Posterior vena cava (tissue), 2 donors: ENCODE data around the gene NLRP6. TPM values are rescaled to one million over a fixed set of nuclear protein-coding genes. Genes with fewer than 3 reads are reported as not detected.
A peak's percentile ranks its signal among the peaks of the same experiment; 100 is the strongest.

Source experiments
- DNase-seq: peaks from one replicate; pipeline ENCODE4 v3.0.0-alpha.2; 2020; ENCODE audit warnings: low spot score
- intact Hi-C, 2 donors: fragments of 100-400 bp; cut with DNase I; formaldehyde crosslinking; loops; one replicate each; pipeline versions ENCODE4 v1.14.1 to v1.14.2; 2022 to 2023
- total RNA-seq, 2 donors: library from RNA; stranded (reverse); fragmentation: NEBNext Ultra II Directional; extraction: Animal tissue kit (Norgen Biotek cat#: 25700); gene quantifications; one replicate each; pipeline ENCODE4 v1.2.1, GENCODE V29; 2021
- donor health status: DM: yes; HTN: yes; CAD: no.
- donor health status: DM: yes; HTN: yes; CAD: no.

NLRP6 gene
- total RNA-seq, 2 donors from 2014 or later = 0.38 to 0.42 TPM

DNA sequence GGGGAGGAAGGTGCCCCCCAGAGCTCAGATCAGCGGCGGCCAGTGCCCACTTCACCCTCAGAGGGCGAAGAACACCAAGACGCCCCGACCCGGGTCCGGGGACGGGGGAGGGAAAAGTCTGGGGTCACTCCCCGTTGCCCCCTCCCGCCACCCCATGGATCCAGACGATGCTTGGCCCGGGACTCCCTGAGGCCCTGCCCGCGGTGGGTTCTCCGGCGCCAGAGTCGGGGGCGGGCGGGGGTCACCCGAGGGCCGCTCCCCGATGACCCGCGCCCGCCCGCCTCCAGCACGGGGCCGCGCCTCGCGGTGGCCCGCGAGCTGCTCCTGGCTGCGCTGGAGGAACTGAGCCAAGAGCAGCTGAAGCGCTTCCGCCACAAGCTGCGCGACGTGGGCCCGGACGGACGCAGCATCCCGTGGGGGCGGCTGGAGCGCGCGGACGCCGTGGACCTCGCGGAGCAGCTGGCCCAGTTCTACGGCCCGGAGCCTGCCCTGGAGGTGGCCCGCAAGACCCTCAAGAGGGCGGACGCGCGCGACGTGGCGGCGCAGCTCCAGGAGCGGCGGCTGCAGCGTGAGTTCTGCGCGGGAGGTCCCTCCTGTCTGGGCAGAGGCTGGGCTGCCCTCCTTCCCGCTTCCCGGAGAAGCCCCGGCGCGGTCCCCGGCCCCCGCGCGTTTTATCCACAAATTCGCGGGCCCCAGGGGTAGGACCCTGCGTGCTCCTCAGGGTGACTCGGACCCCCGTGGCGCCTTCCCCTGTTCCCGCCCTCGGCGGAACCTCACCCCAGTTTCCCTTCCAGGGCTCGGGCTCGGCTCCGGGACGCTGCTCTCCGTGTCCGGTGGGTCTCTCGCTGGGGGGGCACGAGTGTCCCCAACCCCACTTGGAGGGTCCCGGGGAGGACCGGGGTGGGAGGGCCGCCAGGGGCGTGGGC lies 1.1 kb downstream of the NLRP6 start:
- DNase-seq = peak; percentile 81
- intact Hi-C loops = no loop called here

DNA sequence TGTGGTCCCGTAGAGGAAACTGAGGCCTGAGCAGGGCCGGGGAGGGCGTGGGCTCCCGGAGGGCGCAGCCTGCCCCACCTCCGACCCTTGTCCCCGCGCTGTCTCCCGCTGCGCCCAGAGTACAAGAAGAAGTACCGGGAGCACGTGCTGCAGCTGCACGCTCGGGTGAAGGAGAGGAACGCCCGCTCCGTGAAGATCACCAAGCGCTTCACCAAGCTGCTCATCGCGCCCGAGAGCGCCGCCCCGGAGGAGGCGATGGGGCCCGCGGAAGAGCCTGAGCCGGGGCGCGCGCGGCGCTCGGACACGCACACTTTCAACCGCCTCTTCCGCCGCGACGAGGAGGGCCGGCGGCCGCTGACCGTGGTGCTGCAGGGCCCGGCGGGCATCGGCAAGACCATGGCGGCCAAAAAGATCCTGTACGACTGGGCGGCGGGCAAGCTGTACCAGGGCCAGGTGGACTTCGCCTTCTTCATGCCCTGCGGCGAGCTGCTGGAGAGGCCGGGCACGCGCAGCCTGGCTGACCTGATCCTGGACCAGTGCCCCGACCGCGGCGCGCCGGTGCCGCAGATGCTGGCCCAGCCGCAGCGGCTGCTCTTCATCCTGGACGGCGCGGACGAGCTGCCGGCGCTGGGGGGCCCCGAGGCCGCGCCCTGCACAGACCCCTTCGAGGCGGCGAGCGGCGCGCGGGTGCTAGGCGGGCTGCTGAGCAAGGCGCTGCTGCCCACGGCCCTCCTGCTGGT lies 1.9 kb downstream of the NLRP6 start:
- intact Hi-C loops = no loop called here
- peak; percentile 81 for DNase-seq

DNA sequence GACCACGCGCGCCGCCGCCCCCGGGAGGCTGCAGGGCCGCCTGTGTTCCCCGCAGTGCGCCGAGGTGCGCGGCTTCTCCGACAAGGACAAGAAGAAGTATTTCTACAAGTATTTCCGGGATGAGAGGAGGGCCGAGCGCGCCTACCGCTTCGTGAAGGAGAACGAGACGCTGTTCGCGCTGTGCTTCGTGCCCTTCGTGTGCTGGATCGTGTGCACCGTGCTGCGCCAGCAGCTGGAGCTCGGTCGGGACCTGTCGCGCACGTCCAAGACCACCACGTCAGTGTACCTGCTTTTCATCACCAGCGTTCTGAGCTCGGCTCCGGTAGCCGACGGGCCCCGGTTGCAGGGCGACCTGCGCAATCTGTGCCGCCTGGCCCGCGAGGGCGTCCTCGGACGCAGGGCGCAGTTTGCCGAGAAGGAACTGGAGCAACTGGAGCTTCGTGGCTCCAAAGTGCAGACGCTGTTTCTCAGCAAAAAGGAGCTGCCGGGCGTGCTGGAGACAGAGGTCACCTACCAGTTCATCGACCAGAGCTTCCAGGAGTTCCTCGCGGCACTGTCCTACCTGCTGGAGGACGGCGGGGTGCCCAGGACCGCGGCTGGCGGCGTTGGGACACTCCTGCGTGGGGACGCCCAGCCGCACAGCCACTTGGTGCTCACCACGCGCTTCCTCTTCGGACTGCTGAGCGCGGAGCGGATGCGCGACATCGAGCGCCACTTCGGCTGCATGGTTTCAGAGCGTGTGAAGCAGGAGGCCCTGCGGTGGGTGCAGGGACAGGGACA lies 2.7 kb downstream of the NLRP6 start:
- DNase-seq = peak; percentile 82
- intact Hi-C loops = no loop called here

DNA sequence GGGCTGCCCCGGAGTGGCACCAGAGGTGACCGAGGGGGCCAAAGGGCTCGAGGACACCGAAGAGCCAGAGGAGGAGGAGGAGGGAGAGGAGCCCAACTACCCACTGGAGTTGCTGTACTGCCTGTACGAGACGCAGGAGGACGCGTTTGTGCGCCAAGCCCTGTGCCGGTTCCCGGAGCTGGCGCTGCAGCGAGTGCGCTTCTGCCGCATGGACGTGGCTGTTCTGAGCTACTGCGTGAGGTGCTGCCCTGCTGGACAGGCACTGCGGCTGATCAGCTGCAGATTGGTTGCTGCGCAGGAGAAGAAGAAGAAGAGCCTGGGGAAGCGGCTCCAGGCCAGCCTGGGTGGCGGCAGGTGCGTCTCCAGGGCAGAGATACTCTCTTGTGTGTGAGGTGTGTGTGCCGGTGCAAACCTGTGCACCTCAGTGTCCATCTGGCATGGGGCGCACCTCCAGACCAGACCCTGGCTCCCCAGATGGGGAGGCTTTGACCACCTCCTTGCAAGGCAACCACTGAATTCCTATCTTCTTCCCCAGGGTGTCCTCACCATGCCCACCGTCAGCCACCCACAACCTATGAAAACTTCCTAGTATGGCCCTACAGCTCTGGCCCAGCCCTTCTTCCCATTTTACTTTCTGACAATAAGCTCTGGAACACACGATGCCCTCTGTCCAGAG lies 3.4 kb downstream of the NLRP6 start:
- peak; percentile 73 for DNase-seq
- intact Hi-C loops = no loop called here

DNA sequence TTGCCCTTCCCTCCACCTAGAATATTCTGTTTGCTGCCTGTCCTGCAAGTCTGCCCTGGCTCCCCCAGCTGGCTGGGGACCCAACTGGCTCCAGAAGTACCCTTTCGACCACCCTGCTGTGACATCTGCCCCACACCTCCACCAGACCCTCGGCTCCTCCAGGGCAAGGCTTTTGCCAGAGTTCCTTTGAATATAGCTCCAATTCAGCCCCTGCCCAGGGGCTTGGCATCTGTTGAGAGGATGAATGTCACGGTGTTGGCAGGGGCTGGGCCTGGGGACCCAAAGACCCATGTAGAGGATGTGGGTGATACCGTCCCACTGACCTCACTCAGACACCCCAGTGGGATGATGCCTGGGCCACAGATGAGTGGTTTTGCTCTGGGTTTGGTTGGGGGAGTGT lies 4.0 kb downstream of the NLRP6 start:
- intact Hi-C loops = no loop called here
- DNase-seq = peak; percentile 63

DNA sequence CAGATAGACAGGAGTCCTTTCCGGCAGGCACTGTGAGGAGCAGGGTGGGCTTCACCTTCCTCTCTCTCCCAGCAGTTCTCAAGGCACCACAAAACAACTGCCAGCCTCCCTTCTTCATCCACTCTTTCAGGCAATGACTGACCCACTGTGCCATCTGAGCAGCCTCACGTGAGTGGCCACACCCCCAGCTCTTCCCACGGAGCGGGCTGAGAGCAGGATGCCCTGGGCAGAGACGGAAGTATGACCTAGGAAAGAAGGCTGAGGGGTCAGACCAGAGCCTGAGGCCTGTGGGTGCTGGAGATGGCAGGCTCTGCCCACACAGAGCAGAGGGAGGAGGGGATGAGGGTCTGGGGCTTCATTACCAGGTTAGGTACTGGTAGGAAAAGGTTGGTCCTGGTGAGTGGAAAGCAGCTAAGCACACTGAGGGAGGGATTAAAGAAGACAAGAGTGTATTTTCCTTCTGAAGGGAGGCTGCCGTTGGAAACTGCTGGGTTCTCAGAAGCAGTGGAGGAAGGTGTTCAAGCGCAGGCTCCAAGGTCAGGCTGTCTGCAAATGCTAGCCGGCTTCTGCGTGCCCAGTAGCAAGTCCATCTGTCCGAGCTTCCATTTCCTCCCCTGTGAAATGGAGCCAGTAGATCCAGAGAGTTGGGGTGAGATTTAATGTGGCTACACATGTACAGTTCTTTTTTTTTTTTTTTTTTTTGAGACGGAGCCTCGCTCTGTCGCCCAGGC lies 4.6 kb downstream of the NLRP6 start:
- intact Hi-C loops = no loop called here
- DNase-seq = peak; percentile 60

DNA sequence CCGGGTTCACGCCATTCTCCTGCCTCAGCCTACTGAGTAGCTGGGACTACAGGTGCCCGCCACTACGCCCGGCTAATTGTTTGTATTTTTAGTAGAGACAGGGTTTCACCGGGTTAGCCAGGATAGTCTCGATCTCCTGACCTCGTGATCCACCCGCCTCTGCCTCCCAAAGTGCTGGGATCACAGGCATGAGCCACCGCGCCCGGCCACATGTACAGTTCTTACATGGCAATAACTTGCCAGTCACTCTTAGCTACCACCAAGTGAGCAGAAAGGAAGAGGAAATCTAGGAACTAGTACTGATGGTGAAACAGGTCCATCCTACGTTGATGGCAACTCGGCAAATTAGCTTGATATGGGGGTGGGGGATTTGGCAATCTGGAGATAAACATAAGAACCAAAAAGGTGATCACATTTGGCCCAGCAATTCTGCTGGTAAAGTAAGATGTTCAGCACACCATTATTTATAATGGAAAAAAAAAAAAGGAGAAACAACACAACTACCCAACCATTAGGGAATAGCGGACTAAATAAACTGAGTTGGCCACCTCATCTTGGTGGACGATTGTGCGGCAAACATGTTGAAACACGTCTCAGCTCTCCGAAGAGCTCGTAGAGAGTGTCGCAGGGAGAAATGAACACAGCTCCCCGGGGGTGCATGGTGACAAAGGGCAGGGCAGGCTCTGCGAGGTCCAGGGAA lies 5.3 kb downstream of the NLRP6 start:
- DNase-seq = peak; percentile 42
- intact Hi-C loops = no loop called here

DNA sequence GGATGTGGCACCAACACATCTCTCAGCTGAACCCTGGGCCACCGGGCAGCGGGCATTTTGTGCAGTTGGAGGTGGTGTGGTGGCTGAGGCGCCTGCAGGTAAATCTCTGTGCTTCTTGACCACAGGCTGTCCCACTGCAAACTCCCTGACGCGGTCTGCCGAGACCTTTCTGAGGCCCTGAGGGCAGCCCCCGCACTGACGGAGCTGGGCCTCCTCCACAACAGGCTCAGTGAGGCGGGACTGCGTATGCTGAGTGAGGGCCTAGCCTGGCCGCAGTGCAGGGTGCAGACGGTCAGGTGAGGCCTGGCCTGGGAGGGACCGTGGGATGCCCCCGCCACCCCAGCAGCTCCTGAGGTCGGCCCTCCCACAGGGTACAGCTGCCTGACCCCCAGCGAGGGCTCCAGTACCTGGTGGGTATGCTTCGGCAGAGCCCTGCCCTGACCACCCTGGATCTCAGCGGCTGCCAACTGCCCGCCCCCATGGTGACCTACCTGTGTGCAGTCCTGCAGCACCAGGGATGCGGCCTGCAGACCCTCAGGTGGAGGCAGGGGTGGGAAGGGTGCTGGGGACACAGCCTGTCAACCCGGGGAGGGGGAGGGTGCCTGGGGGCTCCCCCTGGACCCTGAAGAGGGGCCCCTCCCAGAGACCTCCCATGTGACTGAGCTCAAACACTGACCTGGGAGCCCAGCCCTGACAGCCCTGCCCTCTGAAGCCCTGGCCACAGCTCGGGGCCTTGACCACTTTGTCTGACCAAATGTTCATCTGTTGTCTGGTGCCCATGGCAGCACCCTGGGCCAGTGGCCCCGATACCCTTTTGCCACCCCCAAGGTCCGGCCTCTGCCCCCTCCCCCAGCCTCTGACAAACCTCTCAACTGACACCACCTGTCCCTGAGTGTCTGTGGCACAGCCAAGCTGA lies 6.2 kb downstream of the NLRP6 start:
- intact Hi-C loops = loop anchor here in 1 of 2 donors (5.0 kb wide), 1 partner anchor 47 kb away; the partner anchor contains the start of genes PSMD13 and SIRT3
- DNase-seq = peak; percentile 70

DNA sequence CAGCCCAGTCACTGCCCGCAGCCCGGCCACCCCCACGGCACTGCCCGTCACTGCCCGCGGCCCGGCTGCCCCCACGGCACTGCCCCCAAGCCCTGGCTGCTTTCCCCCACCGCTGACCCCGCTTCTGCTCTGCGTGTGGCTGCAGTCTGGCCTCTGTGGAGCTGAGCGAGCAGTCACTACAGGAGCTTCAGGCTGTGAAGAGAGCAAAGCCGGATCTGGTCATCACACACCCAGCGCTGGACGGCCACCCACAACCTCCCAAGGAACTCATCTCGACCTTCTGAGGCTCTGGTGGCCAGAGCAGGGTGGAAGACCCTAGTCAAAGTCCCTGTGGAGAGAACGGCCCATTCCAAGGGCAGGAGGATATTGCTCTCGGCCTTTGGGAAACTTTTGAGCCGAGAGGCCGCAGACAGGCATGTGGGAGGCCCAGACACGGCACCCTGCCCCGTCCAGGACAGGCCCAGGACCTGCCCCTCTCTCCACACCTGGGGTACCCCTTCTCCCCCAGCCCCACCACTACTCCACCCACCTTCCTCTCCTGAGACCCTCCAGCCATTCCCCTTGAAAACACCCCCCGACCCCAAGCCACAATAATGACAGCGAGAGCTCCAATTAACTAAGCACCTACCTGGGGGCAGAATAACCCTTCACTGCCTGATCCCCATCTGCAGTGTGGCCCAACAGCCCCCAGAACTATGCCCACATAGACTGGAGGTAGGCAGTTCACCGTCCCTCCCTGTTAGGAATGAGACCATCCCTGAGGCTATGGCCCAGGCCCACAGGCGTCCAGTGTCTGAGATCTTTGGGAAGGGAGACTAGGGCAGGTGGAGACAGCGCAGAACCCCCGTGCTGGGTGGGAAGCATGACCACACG lies 7.0 kb downstream of the NLRP6 start:
- intact Hi-C loops = loop anchor here in 1 of 2 donors (5.0 kb wide), 1 partner anchor 48 kb away; the partner anchor contains the start of genes PSMD13 and SIRT3
- DNase-seq = peak; percentile 43

DNA sequence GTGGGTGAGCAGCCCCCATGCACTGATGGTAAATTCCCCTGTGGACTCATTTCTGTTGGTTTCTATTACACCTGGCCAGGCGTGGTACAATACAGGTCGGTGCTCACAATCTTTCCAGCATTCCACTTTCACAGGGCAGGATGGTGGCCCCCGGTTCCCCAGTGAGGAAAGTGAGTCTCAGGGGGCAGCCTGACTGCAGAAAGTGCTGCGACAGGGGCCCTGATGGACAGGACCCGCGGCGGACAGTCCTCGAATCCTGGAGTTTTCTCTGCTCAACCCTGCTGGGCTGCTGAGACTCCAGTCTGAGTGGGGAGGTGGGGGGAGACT lies 7.7 kb downstream of the NLRP6 start:
- peak; percentile 64 for DNase-seq
- intact Hi-C loops = loop anchor here in 1 of 2 donors (5.0 kb wide), 1 partner anchor 49 kb away; the partner anchor contains the start of genes PSMD13 and SIRT3

DNA sequence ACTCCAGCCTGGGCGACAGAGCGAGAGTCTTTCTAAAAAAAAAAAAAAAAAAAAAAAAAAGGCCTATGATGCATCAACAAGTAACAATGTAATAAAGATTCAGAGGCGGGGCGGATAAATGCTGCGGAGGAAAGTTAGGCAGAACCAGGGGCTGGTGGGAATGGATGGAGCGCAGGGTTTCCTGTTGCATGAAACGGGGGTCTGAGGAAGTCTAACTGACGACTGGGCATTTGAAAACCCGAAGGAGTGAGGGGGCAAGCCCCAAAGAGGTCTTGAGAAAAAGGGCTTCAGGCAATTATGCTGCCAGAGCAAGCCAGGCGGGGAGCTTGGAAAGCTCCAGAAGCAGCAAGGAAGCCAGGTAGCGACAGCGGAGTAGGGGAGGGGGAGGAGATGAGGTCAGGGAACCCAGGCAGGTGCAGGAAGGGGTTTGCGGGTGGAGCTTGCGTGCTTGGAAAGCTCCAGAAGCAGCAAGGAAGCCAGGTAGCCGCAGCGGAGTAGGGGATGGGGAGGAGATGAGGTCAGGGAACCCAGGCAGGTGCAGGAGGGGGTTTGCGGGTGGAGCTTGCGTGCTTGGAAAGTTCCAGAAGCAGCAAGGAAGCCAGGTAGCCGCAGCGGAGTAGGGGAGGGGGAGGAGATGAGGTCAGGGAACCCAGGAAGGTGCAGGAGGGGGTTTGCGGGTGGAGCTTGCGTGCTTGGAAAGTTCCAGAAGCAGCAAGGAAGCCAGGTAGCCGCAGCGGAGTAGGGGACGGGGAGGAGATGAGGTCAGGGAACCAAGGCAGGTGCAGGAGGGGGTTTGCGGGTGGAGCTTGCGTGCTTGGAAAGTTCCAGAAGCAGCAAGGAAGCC lies 9.0 kb downstream of the NLRP6 start:
- DNase-seq = peak; percentile 37
- intact Hi-C loops = loop anchor here in 1 of 2 donors (5.0 kb wide), 1 partner anchor 50 kb away; the partner anchor contains the start of genes PSMD13 and SIRT3

DNA sequence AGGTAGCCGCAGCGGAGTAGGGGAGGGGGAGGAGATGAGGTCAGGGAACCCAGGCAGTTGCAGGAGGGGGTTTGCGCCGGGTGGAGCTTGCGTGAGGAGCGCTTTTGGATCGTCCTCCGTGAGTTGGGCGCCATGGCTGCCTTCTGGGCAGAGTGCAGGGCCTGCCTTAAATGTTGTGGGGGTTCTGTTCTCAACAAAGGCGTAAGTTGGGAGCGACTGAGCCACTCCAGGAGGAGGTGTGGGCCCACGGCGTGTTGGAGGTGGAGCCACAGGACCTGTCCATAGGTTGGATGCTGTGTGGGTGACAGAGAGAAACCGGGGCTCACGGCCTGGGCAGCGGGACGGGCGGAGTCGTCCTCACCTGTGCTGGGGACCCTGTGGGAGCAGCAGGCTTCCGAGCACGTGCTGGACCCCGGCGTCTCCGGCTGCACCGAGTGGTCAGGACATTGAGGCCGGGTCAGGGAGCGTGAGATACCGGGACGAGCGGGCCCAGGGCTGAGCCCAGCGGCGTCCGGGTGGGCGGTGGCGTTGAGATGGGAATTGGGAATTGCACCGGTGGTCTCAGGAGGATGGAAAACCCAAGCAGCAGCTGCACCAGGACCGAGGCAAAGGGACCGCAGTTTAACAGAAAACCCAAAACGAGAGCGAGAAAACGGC lies 9.7 kb downstream of the NLRP6 start:
- intact Hi-C loops = loop anchor here in 1 of 2 donors (5.0 kb wide), 1 partner anchor 51 kb away; the partner anchor contains the start of genes PSMD13 and SIRT3
- peak; percentile 84 for DNase-seq

DNA sequence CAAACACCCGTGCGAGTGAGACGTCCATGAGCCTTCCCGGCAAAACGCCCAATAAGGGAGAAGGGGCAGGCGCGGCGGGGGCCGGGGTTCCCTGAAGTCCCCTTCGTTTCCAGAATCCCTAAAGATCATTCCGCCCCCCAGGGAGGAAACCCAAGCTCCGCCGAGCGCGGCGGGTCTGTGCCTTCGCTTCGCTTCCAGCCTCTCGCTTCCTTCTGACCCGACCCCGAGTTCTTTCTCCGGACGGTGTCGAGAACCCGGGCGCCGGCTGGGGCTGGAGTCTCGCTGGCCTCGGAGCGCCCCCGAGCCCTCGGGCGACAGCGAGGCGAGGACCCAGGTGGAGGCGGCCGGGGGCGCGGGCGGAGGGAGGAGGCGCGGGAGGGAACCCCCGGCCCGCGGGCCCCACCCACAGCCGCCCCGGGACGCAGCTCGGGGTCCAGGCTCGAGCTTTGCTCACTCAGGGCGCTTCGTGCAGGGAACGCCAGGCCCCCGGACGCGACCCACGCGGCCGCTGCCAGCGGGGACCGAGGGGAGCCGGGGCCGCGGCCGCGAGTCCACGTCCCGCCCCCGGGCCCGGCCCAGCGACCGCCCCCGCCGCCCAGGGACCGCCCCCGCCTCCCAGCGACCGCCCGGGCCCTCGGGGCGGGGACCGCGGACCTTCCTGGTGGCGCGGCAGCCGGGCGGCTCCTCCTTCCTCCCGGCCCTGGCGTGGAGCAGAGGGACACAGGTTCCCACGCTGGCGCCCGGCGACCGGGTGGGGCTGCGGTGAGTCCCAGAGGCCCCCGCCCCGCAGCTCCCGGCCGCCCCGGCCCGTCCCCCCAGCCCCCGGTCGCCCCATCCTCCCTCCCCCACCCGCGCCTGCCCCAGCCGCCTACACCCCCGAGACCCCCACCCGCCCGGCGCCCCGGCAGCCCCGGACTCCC lies 10.5 kb downstream of the NLRP6 start, which contains the start of gene PGGHG:
TSS of gene PGGHG (plus strand) at position 649 of the 920 bp plus-strand sequence. CDS start 691 bp downstream, outside the sequence.
- intact Hi-C loops = loop anchor here in 1 of 2 donors (5.0 kb wide), 1 partner anchor 51 kb away; the partner anchor contains the start of genes PSMD13 and SIRT3
- peak; percentile 95 for DNase-seq
